WTC11 (cell line): ENCODE results near the gene STARD10. TPM values are rescaled to one million over a fixed set of nuclear protein-coding genes. Genes with fewer than 3 reads are reported as not detected.

Experiments
- ATAC-seq: fragments of 200-7000 bp; cut with Tn5 transposase; 2 replicates; pipeline ENCODE4 v1.10.0; 2021; ENCODE audit warnings: mild to moderate bottlenecking, moderate library complexity
- CTCF ChIA-PET: fragments of 300-600 bp; sonication (Branson Sonifier 250); formaldehyde crosslinking; loops from one replicate; lab custom pipeline; 2021; ENCODE audit warnings: antibody characterized with exemption; lab: Charles Lee
- POLR2A ChIA-PET: fragments of 350-600 bp; sonication (Branson Sonifier 250); formaldehyde crosslinking; loops from one replicate; lab custom pipeline; 2021; ENCODE audit warnings: antibody characterized with exemption; lab: Charles Lee
- DNase-seq: peaks from one replicate; pipeline ENCODE4 v3.0.0; 2021; ENCODE audit warnings: low spot score
- H3K27ac Mint-ChIP-seq: 2 replicates; pipeline ENCODE4 v1.8.0; 2021; ENCODE audit warnings: mixed read lengths
- H3K27me3 Mint-ChIP-seq: 2 replicates; pipeline ENCODE4 v1.8.0; 2021; ENCODE audit warnings: low read depth, mild to moderate bottlenecking, moderate library complexity, mixed read lengths
- H3K36me3 Mint-ChIP-seq: 2 replicates; pipeline ENCODE4 v1.8.0; 2021; ENCODE audit warnings: mixed read lengths
- H3K4me1 Mint-ChIP-seq: 2 replicates; pipeline ENCODE4 v1.8.0; 2022; ENCODE audit warnings: mixed read lengths
- H3K4me3 Mint-ChIP-seq: 2 replicates; pipeline ENCODE4 v1.8.0; 2021; ENCODE audit warnings: mild to moderate bottlenecking, moderate library complexity, mixed read lengths
- H3K9me3 Mint-ChIP-seq: 2 replicates; pipeline ENCODE4 v1.8.0; 2021; ENCODE audit warnings: mixed read lengths
- CREM ChIP-seq: sonication (generic); formaldehyde crosslinking; IDR thresholded peaks from 2 replicates; pipeline ENCODE4 v1.8.1; 2022; ENCODE audit warnings: mild to moderate bottlenecking, missing genetic modification reagents, moderate library complexity
- CTCF ChIP-seq: fragments of 200-600 bp; IDR thresholded peaks from 2 replicates; pipeline ENCODE4 v1.8.0; 2022; ENCODE audit warnings: antibody characterized with exemption
- ELF4 ChIP-seq: sonication (generic); formaldehyde crosslinking; IDR thresholded peaks from 2 replicates; pipeline ENCODE4 v1.8.1; 2022; ENCODE audit warnings: low read depth, mild to moderate bottlenecking, moderate library complexity, missing genetic modification reagents
- EMX1 ChIP-seq: fragments of 250-450 bp; sonication (Bioruptor Pico); IDR thresholded peaks from 2 replicates; pipeline ENCODE4 v1.8.0; 2021; ENCODE audit warnings: mild to moderate bottlenecking
- ERG ChIP-seq: fragments of 250-450 bp; sonication (Bioruptor Pico); IDR thresholded peaks from 2 replicates; pipeline ENCODE4 v1.8.0; 2021; ENCODE audit warnings: mild to moderate bottlenecking
- ESRRA ChIP-seq: sonication (generic); formaldehyde crosslinking; IDR thresholded peaks from 2 replicates; pipeline ENCODE4 v1.8.1; 2022; ENCODE audit warnings: mild to moderate bottlenecking, missing genetic modification reagents, borderline replicate concordance
- ETV6 ChIP-seq: sonication (generic); formaldehyde crosslinking; IDR thresholded peaks from 2 replicates; pipeline ENCODE4 v1.8.1; 2022; ENCODE audit warnings: mild to moderate bottlenecking, missing genetic modification reagents
- FOXP1 ChIP-seq: sonication (generic); formaldehyde crosslinking; IDR thresholded peaks from 2 replicates; pipeline ENCODE4 v1.8.0; 2022; ENCODE audit warnings: missing genetic modification reagents, mild to moderate bottlenecking, moderate library complexity, borderline replicate concordance
- FOXP4 ChIP-seq: sonication (generic); formaldehyde crosslinking; IDR thresholded peaks from 2 replicates; pipeline ENCODE4 v1.8.0; 2022; ENCODE audit warnings: mild to moderate bottlenecking, missing genetic modification reagents
- GRHL2 ChIP-seq: fragments of 250-450 bp; sonication (Bioruptor Pico); IDR thresholded peaks from 2 replicates; pipeline ENCODE4 v1.8.0; 2022; ENCODE audit warnings: mild to moderate bottlenecking, moderate library complexity; ENCODE audit not compliant: insufficient replicate concordance, severe bottlenecking
- IRF2 ChIP-seq: sonication (generic); formaldehyde crosslinking; IDR thresholded peaks from 2 replicates; pipeline ENCODE4 v1.8.0; 2022; ENCODE audit warnings: low read depth, missing genetic modification reagents, borderline replicate concordance
- NR1H2 ChIP-seq: sonication (generic); formaldehyde crosslinking; IDR thresholded peaks from 2 replicates; pipeline ENCODE4 v1.9.0; 2021; ENCODE audit warnings: mild to moderate bottlenecking, moderate library complexity, missing genetic modification reagents
- PREB ChIP-seq: sonication (generic); formaldehyde crosslinking; IDR thresholded peaks from 2 replicates; pipeline ENCODE4 v1.8.1; 2022; ENCODE audit warnings: mild to moderate bottlenecking, missing genetic modification reagents, moderate library complexity, borderline replicate concordance
- SOX15 ChIP-seq: fragments of 250-450 bp; sonication (Bioruptor Pico); IDR thresholded peaks from 2 replicates; pipeline ENCODE4 v1.9.0; 2021; ENCODE audit warnings: mild to moderate bottlenecking
- SP1 ChIP-seq: sonication (generic); formaldehyde crosslinking; conservative IDR thresholded peaks from 2 replicates; pipeline ENCODE4 v1.8.1; 2022; ENCODE audit warnings: missing genetic modification reagents
- ZNF138 ChIP-seq: sonication (generic); formaldehyde crosslinking; conservative IDR thresholded peaks from 2 replicates; pipeline ENCODE4 v1.8.1; 2022; ENCODE audit warnings: mild to moderate bottlenecking, moderate library complexity, missing genetic modification reagents
- total RNA-seq: library from RNA; stranded (reverse); gene quantifications from 3 replicates; pipeline ENCODE4 v1.2.3, GENCODE V29; 2021
- TF ChIP-seq, protein P1 (sequence below): sonication (generic); formaldehyde crosslinking; IDR thresholded peaks from 2 replicates; pipeline ENCODE4 v1.8.1; 2023; ENCODE audit warnings: mild to moderate bottlenecking, moderate library complexity, missing genetic modification reagents

The STARD10 gene
- total RNA-seq, 1 experiment from 2014 or later, result 32.0 TPM

DNA sequence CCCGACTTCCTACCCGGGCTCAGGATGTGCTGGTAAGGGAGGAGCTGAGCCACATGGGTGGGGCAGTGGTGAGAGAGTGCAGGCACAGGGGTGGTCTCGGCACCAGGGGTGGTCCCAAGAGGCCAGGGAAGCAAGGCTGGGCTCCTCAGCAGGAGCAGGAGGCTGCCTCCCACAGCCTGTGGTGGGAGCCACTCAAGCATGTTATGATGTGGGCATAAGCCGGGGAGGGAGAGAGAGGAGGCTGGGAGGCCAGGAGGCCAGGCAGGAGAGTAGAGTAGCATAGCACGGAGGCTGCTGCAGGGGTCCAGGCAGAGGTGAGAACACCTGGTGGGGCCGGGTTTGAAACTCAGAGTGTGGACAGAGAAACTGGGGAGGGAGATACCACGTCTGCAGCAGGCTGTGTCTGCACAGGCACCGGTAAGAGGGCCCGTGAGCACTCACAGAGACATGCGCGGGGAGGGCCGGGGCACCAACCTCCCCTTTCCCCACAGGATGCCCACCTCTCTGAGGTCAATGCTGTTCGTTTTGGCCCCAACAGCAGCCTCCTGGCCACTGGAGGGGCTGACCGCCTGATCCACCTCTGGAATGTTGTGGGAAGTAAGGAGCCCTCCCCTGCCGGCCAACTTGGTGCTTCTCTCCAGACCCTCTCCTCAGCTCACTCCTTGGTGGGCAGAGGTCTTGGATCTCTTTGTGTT, 31.1 kb upstream of the STARD10 start:
- POLR2A ChIA-PET, result no interaction called here
- H3K27ac Mint-ChIP-seq, result no peak overlapping the region; the same call in 1 of the 2 replicates
- TF ChIP-seq PREB (CRISPR knock-in tag), result no peak
- no peak for TF ChIP-seq GRHL2 (CRISPR knock-in tag)
- no peak for TF ChIP-seq FOXP1 (CRISPR knock-in tag)
- TF ChIP-seq ESRRA (CRISPR knock-in tag), result no peak
- TF ChIP-seq, all 79 proteins: peak for 0
- Mint-ChIP-seq H3K27me3 (peaks cover 36% of the 10 kb centered on the region), H3K36me3 (no peaks in the 10 kb centered on the region), H3K9me3 (no peaks in the 10 kb centered on the region), H3K4me3 (no peak overlapping the region), H3K4me1 (peaks cover 12% of the 10 kb centered on the region)
- no peak for DNase-seq
- CTCF ChIA-PET, result interaction anchor here (1.9 kb wide), 1 partner anchor 12 kb away, joined by 4 read pairs; no protein-coding TSS in a partner anchor
- no peak for ATAC-seq

DNA sequence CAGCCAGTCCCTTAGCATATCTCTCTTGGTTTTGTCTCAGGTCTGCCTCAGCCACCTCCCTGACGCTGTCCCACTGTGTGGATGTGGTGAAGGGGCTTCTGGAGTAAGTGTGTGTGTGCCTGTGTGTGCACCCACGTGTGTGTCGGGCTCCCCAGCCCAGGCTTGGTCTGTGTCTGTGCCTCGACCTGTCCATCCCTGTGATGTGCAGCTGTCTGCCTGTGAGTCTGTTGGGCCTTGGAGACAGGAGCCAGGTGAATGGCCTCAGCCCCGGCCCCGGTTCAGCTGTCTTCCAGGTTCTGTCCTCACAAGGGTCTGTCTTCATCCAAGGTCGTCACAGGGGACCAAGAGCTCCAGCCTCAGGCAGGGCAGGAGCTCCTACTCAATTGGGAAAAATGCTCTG, 30.2 kb upstream of the STARD10 start:
- ATAC-seq, result no peak
- no peak for TF ChIP-seq SOX15
- no peak for TF ChIP-seq ELF4 (CRISPR knock-in tag)
- no peak for TF ChIP-seq ERG (CRISPR knock-in tag)
- TF ChIP-seq CREM (CRISPR knock-in tag), result no peak
- TF ChIP-seq, protein P1, sequence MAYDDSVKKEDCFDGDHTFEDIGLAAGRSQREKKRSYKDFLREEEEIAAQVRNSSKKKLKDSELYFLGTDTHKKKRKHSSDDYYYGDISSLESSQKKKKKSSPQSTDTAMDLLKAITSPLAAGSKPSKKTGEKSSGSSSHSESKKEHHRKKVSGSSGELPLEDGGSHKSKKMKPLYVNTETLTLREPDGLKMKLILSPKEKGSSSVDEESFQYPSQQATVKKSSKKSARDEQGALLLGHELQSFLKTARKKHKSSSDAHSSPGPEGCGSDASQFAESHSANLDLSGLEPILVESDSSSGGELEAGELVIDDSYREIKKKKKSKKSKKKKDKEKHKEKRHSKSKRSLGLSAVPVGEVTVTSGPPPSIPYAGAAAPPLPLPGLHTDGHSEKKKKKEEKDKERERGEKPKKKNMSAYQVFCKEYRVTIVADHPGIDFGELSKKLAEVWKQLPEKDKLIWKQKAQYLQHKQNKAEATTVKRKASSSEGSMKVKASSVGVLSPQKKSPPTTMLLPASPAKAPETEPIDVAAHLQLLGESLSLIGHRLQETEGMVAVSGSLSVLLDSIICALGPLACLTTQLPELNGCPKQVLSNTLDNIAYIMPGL (CRISPR knock-in tag), result no peak
- TF ChIP-seq, all 79 proteins: peak for 0
- no peaks in the 10 kb centered on the region for H3K36me3 Mint-ChIP-seq
- no peak overlapping the region for H3K27ac Mint-ChIP-seq
- POLR2A ChIA-PET, result no interaction called here
- CTCF ChIA-PET, result interaction anchor here (1.9 kb wide), 1 partner anchor 11 kb away, joined by 4 read pairs; no protein-coding TSS in a partner anchor
- H3K4me1 Mint-ChIP-seq, result peaks cover 16% of the 10 kb centered on the region
- H3K27me3 Mint-ChIP-seq, result peaks cover 36% of the 10 kb centered on the region
- no peaks in the 10 kb centered on the region for H3K9me3 Mint-ChIP-seq
- DNase-seq, result no peak
- no peak overlapping the region for H3K4me3 Mint-ChIP-seq

DNA sequence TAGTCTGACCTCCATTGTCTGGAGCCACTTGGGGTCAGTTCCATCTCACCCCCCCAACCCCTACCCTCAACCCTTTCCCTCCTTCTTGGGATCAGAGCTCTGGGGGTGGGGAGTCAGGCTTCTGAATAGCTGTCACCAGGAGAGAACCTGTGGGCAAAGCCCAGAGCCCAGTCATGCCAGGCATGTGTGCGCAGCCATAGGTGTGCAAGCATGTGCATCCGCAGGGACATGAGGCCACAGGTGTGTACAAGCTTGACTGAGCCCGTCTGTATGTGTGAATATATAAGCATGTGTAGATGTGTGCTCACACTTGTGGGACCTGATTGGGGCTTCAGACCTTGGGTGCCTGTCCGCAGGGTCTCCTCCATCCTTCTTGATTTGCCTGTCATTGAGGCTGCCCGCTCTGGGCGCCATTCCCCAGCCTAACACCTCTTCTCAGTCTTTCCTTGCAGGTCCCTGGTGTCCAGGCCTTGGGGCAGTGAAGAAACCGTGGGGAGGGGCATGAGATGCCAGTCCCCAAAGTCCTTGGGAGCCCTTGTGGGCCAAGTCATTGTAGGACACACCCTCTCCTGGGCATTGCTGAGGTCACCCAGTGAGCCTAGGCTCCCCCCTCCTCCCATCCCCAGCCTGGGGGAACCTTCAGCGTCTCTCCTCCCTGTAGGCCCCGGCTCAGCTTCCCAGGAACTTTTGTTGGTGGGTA, 29.4 kb upstream of the STARD10 start:
- no peaks in the 10 kb centered on the region; the same call in 1 of the 2 replicates for H3K36me3 Mint-ChIP-seq
- ChIA-PET POLR2A (no interaction called here), CTCF (interaction anchor here (1.4 to 3.1 kb wide), 7 partner anchors 10 to 484 kb away, joined by 3 to 22 read pairs (median 8); partner anchors contain the start of genes FCHSD2 and STARD10)
- H3K4me3 Mint-ChIP-seq, result peak overlapping the region; percentile 31; the same call in 1 of the 2 replicates
- no peak for TF ChIP-seq SP1 (CRISPR knock-in tag)
- no peak for TF ChIP-seq CTCF
- TF ChIP-seq IRF2, result no peak
- TF ChIP-seq NR1H2 (CRISPR knock-in tag), result no peak
- no peak for TF ChIP-seq EMX1 (CRISPR knock-in tag)
- no peak for TF ChIP-seq ETV6 (CRISPR knock-in tag)
- no peak for TF ChIP-seq ZNF138 (CRISPR knock-in tag)
- TF ChIP-seq FOXP4, result no peak
- no peak for ATAC-seq
- no peaks in the 10 kb centered on the region for H3K9me3 Mint-ChIP-seq
- peaks cover 17% of the 10 kb centered on the region for H3K4me1 Mint-ChIP-seq
- H3K27me3 Mint-ChIP-seq, result peaks cover 36% of the 10 kb centered on the region
- no peak for DNase-seq
- H3K27ac Mint-ChIP-seq, result no peak overlapping the region
